PC-3 (cell line): ENCODE data around the gene CTTN. TPM values are rescaled to one million over a fixed set of nuclear protein-coding genes. Genes with fewer than 3 reads are reported as not detected.

Source experiments
- ATAC-seq: fragments of 200-7000 bp; cut with Tn5 transposase; 2 replicates; pipeline ENCODE4 v1.9.1; 2020; ENCODE audit warnings: mild to moderate bottlenecking, moderate library complexity
- BruUV-seq: library from RNA; stranded (reverse); fragments of 400-500 nt; replicated peaks from 2 replicates; lab custom pipeline; 2021; lab: Mats Ljungman, UMichigan
- CTCF ChIA-PET: fragments of 300-600 bp; sonication (Branson Sonifier 250); formaldehyde crosslinking; loops from one replicate; lab custom pipeline; 2022; ENCODE audit warnings: antibody characterized with exemption; lab: Charles Lee
- POLR2A ChIA-PET: fragments of 300-600 bp; sonication (Branson Sonifier 250); formaldehyde crosslinking; loops from one replicate; lab custom pipeline; 2022; ENCODE audit warnings: antibody characterized with exemption; ENCODE audit not compliant: unreplicated experiment; lab: Charles Lee
- DNase-seq: peaks from one replicate; pipeline ENCODE4 v3.0.0-alpha.2; 2015
- H2AFZ ChIP-seq: fragments of 300-600 bp; sonication (generic); 2 replicates; pipeline ENCODE4 v1.6.0; 2016; ENCODE audit warnings: antibody characterized with exemption, low read length
- H3F3A ChIP-seq: fragments of 300-600 bp; sonication (generic); one replicate; pipeline ENCODE4 v1.6.0; 2017; ENCODE audit warnings: antibody characterized with exemption, low read length, control low read depth, mild to moderate bottlenecking; ENCODE audit not compliant: unreplicated experiment
- H3K27ac ChIP-seq: fragments of 300-600 bp; sonication (generic); 2 replicates; pipeline ENCODE4 v1.5.1; 2016; ENCODE audit warnings: mild to moderate bottlenecking, low read length
- H3K27me3 ChIP-seq: fragments of 300-600 bp; sonication (generic); 2 replicates; pipeline ENCODE4 v1.6.1; 2016; ENCODE audit warnings: low read length, mixed read lengths
- H3K36me3 ChIP-seq: fragments of 300-600 bp; sonication (generic); 2 replicates; pipeline ENCODE4 v1.6.1; 2016; ENCODE audit warnings: low read depth, mixed run types, low read length, mixed read lengths
- H3K4me1 ChIP-seq: fragments of 300-600 bp; sonication (generic); 2 replicates; pipeline ENCODE4 v1.5.1; 2016; ENCODE audit warnings: low read length; ENCODE audit not compliant: insufficient read depth
- H3K4me2 ChIP-seq: fragments of 300-600 bp; sonication (generic); 2 replicates; pipeline ENCODE4 v1.6.0; 2016; ENCODE audit warnings: low read length
- H3K4me3 ChIP-seq: fragments of 300-600 bp; sonication (generic); 2 replicates; pipeline ENCODE4 v1.5.1; 2016; ENCODE audit warnings: mild to moderate bottlenecking, low read length, mixed read lengths
- H3K79me2 ChIP-seq: fragments of 300-600 bp; sonication (generic); 2 replicates; pipeline ENCODE4 v1.6.1; 2017; ENCODE audit warnings: low read length, mixed read lengths
- H3K9ac ChIP-seq: fragments of 300-600 bp; sonication (generic); 2 replicates; pipeline ENCODE4 v1.6.0; 2016; ENCODE audit warnings: mild to moderate bottlenecking, low read length
- H3K9me2 ChIP-seq: fragments of 300-600 bp; sonication (generic); replicated peaks from 2 replicates; pipeline ENCODE4 v1.6.1; 2016; ENCODE audit warnings: mixed run types, low read length, mixed read lengths
- H3K9me3 ChIP-seq: fragments of 300-600 bp; sonication (generic); 2 replicates; pipeline ENCODE4 v1.6.1; 2016; ENCODE audit warnings: low read length, mixed read lengths
- H4K20me1 ChIP-seq: fragments of 300-600 bp; sonication (generic); 2 replicates; pipeline ENCODE4 v1.6.1; 2016; ENCODE audit warnings: low read length, mixed read lengths
- EZH2 ChIP-seq: fragments of 300-600 bp; sonication (generic); IDR thresholded peaks from one replicate; pipeline ENCODE4 v1.6.1; 2017; ENCODE audit warnings: antibody characterized with exemption, mild to moderate bottlenecking, low read length; ENCODE audit not compliant: unreplicated experiment
- EZH2phosphoT487 ChIP-seq: fragments of 300-600 bp; sonication (generic); IDR thresholded peaks from 2 replicates; pipeline ENCODE4 v1.6.1; 2018; ENCODE audit warnings: mild to moderate bottlenecking, antibody characterized with exemption, low read length, borderline replicate concordance
- intact Hi-C: fragments of 100-400 bp; cut with micrococcal nuclease; formaldehyde crosslinking; loops from 2 replicates; pipeline ENCODE4 v1.9.0; 2023
- total RNA-seq: library from RNA; depleted of rRNA; stranded (reverse); fragments of >200 nt; gene quantifications from 2 replicates; pipeline ENCODE4 v1.2.3, GENCODE V29; 2014
- TF ChIP-seq, protein P1 (sequence below): fragments of 300-600 bp; sonication (generic); conservative IDR thresholded peaks from 2 replicates; pipeline ENCODE4 v1.5.1; 2017; ENCODE audit warnings: antibody characterized with exemption, low read depth, mild to moderate bottlenecking, low read length

The CTTN gene
- total RNA-seq, 1 experiment from 2014 or later, result 244 TPM

- Histone ChIP-seq H3K9ac (no peak overlapping the region), H3K4me3 (no peak overlapping the region), H4K20me1 (peaks cover 31% of the 10 kb centered on the region), H3F3A (no peaks in the 10 kb centered on the region), H3K79me2 (peaks cover 92% of the 10 kb centered on the region), H3K27ac (no peak overlapping the region), H3K36me3 (peaks cover 26% of the 10 kb centered on the region; the same call in 1 of the 2 replicates), H3K9me3 (no peaks in the 10 kb centered on the region), H3K27me3 (no peaks in the 10 kb centered on the region), H3K9me2 (no peaks in the 10 kb centered on the region), H2AFZ (no peak overlapping the region), H3K4me2 (no peak overlapping the region), H3K4me1 (peaks cover 24% of the 10 kb centered on the region)
- ATAC-seq (no peak), DNase-seq (no peak)
- no TSS peak for BruUV-seq
- TF ChIP-seq EZH2 (no peak), EZH2phosphoT487 (no peak)
- TF ChIP-seq, protein P1, sequence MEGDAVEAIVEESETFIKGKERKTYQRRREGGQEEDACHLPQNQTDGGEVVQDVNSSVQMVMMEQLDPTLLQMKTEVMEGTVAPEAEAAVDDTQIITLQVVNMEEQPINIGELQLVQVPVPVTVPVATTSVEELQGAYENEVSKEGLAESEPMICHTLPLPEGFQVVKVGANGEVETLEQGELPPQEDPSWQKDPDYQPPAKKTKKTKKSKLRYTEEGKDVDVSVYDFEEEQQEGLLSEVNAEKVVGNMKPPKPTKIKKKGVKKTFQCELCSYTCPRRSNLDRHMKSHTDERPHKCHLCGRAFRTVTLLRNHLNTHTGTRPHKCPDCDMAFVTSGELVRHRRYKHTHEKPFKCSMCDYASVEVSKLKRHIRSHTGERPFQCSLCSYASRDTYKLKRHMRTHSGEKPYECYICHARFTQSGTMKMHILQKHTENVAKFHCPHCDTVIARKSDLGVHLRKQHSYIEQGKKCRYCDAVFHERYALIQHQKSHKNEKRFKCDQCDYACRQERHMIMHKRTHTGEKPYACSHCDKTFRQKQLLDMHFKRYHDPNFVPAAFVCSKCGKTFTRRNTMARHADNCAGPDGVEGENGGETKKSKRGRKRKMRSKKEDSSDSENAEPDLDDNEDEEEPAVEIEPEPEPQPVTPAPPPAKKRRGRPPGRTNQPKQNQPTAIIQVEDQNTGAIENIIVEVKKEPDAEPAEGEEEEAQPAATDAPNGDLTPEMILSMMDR, result no peak
- intact Hi-C loops, result loop anchor here (1.0 kb wide), 1 partner anchor 15 kb away; no protein-coding TSS in a partner anchor
- ChIA-PET POLR2A (no interaction called here), CTCF (no interaction called here)
Measured at GRCh38 chr11:70402016-70402415, 3.7 kb downstream of the CTTN start.

DNA sequence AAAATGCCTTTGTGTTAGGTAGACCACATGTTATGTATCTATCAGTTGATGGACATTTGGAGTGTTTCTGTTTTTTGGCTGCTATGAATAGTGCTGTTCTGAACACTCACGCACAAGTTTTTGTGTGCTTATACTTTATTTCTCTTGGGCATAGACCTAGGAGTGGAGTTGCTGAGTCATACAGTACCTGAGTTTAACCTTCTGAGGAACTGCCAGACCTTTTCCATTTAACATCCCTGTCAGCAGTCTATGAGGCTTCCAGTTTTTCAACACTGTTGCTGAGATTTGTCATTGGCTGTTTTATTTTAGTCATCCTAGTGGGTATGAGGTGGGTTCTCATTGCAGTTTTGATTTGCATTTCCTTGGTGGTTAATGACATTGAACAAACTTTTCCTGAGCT, 4.4 kb downstream of the CTTN start:
- Histone ChIP-seq H3K4me2 (0 out of 2 replicates have a peak overlapping the region, but pooled peaks have one; percentile 1), H4K20me1 (peaks cover 32% of the 10 kb centered on the region)

GRCh38 chr11:70404244-70404643, 5.9 kb downstream of the CTTN start:
- DNase-seq, result no peak

More for the DNA sequence above, 4.4 kb downstream of the CTTN start:
- Histone ChIP-seq H3K36me3 (peaks cover 33% of the 10 kb centered on the region), H3F3A (no peaks in the 10 kb centered on the region), H3K9ac (no peak overlapping the region), H3K9me3 (no peaks in the 10 kb centered on the region), H3K4me1 (peaks cover 21% of the 10 kb centered on the region), H2AFZ (no peak overlapping the region), H3K27ac (no peak overlapping the region), H3K9me2 (no peaks in the 10 kb centered on the region), H3K79me2 (peaks cover 86% of the 10 kb centered on the region), H3K4me3 (no peak overlapping the region), H3K27me3 (no peaks in the 10 kb centered on the region)
- ATAC-seq, result no peak
- no peak for TF ChIP-seq EZH2
- no peak for TF ChIP-seq EZH2phosphoT487
- TF ChIP-seq, protein P1, result no peak
- BruUV-seq, result no TSS peak
- ChIA-PET POLR2A (no interaction called here), CTCF (no interaction called here)
- intact Hi-C loops, result loop anchor here (1.0 kb wide), 1 partner anchor 15 kb away; no protein-coding TSS in a partner anchor
- DNase-seq, result peak; percentile 10

More at GRCh38 chr11:70404244-70404643, 5.9 kb downstream of the CTTN start:
- H3K4me1 ChIP-seq, result peaks cover 21% of the 10 kb centered on the region
- ATAC-seq, result no peak
- H3K9me3 ChIP-seq, result no peaks in the 10 kb centered on the region
- H3K4me2 ChIP-seq, result no peak overlapping the region
- BruUV-seq, result no TSS peak
- CTCF ChIA-PET, result no interaction called here
- peaks cover 32% of the 10 kb centered on the region for H4K20me1 ChIP-seq
- H3F3A ChIP-seq, result no peaks in the 10 kb centered on the region
- H3K79me2 ChIP-seq, result peaks cover 70% of the 10 kb centered on the region
- H3K9ac ChIP-seq, result no peak overlapping the region
- H3K36me3 ChIP-seq, result peaks cover 47% of the 10 kb centered on the region
- TF ChIP-seq EZH2, result no peak
- TF ChIP-seq, protein P1, result no peak
- no peak for TF ChIP-seq EZH2phosphoT487
- intact Hi-C loops, result no loop called here
- no peaks in the 10 kb centered on the region for H3K27me3 ChIP-seq
- no peak overlapping the region for H2AFZ ChIP-seq
- no peak overlapping the region for H3K27ac ChIP-seq
- no peak overlapping the region for H3K4me3 ChIP-seq
- no peaks in the 10 kb centered on the region for H3K9me2 ChIP-seq
- POLR2A ChIA-PET, result no interaction called here
